Thyroid gland (tissue), 4 donors: ENCODE results near the gene ADAMTS16.

Experiments
- CTCF ChIP-seq, 6 experiments: fragments of 200-600 bp in 3 of 6; fragments of 450-650 bp in 3 of 6; sonication (generic) in 3 of 6; IDR thresholded peaks; one replicate each; pipeline ENCODE4 v1.5.1; 2016 to 2019; ENCODE audit warnings: antibody characterized with exemption in 6 of 6, mild to moderate bottlenecking in 2 of 6, inconsistent platforms in 1 of 6, moderate library complexity in 1 of 6
- POLR2A ChIP-seq, 2 donors: fragments of 450-650 bp; IDR thresholded peaks; one replicate each; pipeline ENCODE4 v1.6.1; 2017; ENCODE audit warnings: antibody characterized with exemption in 2 of 2, mild to moderate bottlenecking in 2 of 2, moderate library complexity in 1 of 2

GRCh38 chr5:5207828-5208227, 67.7 kb downstream of the ADAMTS16 start:
- TF ChIP-seq CTCF (IDR thresholded peaks at IDR 0.05) (no peak), POLR2A (IDR thresholded peaks at IDR 0.05) (no peak)
